Measurements from ENCODE around the gene JCAD.
A peak's percentile ranks its signal among the peaks of the same experiment; 100 is the strongest.
"Not testable (repeated sequence)": the region's sequence is repeated elsewhere in the genome, so short reads cannot be mapped to it uniquely, and the experiment has no call there.

JCAD gene

GRCh38 chr10:30059209-30060107, at the start of gene JCAD:
Gene JCAD (minus strand): TSS chr10:30059586. CDS start chr10:30047812, 11,774 bp downstream.
- TF ChIP-seq, protein P1, sequence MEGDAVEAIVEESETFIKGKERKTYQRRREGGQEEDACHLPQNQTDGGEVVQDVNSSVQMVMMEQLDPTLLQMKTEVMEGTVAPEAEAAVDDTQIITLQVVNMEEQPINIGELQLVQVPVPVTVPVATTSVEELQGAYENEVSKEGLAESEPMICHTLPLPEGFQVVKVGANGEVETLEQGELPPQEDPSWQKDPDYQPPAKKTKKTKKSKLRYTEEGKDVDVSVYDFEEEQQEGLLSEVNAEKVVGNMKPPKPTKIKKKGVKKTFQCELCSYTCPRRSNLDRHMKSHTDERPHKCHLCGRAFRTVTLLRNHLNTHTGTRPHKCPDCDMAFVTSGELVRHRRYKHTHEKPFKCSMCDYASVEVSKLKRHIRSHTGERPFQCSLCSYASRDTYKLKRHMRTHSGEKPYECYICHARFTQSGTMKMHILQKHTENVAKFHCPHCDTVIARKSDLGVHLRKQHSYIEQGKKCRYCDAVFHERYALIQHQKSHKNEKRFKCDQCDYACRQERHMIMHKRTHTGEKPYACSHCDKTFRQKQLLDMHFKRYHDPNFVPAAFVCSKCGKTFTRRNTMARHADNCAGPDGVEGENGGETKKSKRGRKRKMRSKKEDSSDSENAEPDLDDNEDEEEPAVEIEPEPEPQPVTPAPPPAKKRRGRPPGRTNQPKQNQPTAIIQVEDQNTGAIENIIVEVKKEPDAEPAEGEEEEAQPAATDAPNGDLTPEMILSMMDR (IDR thresholded peaks at IDR 0.05; ENCODE audit: borderline replicate concordance, control extremely low read depth, extremely low read depth, insufficient read depth, missing control alignments): no peak
- DNase-seq (ENCODE audit: low spot score): peak; percentile 76
- in situ Hi-C loops (cut with MboI; ENCODE audit: low sequenced_read_pairs, unreplicated experiment): no loop called here

DNA sequence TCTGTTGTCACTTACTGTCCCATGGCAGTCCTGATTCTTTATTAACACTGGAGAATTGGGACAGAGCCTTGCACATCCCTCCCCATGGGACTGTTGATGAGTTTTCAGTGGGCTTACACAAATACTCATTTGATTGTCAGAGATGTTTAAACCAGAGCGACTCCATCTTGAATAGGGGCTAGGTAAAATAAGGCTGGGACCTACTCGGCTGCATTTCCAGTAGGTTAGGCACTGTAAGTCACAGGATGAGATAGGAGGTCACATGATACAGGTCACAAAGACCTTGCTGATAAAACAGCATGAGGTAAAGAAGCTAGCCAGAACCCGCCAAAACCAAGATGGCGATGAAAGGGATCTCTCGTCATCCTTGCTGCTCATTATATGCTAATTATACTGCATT, 47.6 kb upstream of the JCAD start:
- DNase-seq (ENCODE audit: low spot score): no peak
- TF ChIP-seq, protein P1 (IDR thresholded peaks at IDR 0.05; ENCODE audit: borderline replicate concordance, control extremely low read depth, extremely low read depth, insufficient read depth, missing control alignments): no peak
- in situ Hi-C loops (cut with MboI; ENCODE audit: low sequenced_read_pairs, unreplicated experiment): no loop called here

GRCh38 chr10:30103595-30104320, 44.4 kb upstream of the JCAD start:
- in situ Hi-C loops (cut with MboI; ENCODE audit: low sequenced_read_pairs, unreplicated experiment): no loop called here
- TF ChIP-seq, protein P1 (IDR thresholded peaks at IDR 0.05; ENCODE audit: borderline replicate concordance, control extremely low read depth, extremely low read depth, insufficient read depth, missing control alignments): no peak
- DNase-seq (ENCODE audit: low spot score): no peak

DNA sequence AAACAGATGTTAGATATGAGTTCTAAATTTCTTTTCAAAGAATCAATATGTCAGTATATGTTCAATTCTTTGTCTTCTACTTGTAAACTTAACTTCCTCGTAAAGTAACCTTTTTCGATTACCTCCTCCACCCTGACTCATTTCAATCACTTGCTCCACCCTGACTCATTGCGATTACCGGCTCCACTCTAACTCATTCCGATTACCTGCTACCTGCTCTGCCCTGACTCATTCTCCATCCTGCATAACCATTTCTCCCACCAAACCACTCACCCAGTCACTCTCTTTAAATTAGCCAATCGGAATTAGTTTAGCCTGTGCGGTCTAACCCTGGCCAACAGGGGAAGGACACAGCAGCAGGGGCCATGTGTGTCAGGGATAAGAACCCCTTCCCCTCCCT, 40.3 kb upstream of the JCAD start:
- DNase-seq (ENCODE audit: low spot score); in situ Hi-C loops (cut with MboI; ENCODE audit: low sequenced_read_pairs, unreplicated experiment): not testable (repeated sequence)

DNA sequence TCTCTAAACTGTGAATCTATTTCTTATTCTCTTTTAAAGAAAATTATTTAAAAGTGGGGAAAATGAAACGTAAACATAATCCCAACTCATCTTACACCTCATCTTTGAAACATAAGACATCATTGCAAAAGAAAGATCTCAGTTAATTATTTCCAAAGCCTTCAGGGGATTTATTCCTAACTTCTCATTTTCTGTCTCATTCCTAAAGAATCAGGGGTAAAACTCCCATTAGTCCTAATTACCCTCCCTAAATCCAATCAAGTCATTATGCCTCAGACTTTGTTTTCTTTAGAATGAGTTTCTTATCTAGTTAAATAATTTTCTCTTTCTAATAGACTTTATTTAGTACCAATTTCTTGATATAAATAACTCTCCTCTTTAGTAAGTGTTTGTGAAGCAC, 39.7 kb upstream of the JCAD start:
- no peak for DNase-seq (ENCODE audit: low spot score)
- in situ Hi-C loops (cut with MboI; ENCODE audit: low sequenced_read_pairs, unreplicated experiment): no loop called here
- TF ChIP-seq, protein P1 (IDR thresholded peaks at IDR 0.05; ENCODE audit: borderline replicate concordance, control extremely low read depth, extremely low read depth, insufficient read depth, missing control alignments): no peak

DNA sequence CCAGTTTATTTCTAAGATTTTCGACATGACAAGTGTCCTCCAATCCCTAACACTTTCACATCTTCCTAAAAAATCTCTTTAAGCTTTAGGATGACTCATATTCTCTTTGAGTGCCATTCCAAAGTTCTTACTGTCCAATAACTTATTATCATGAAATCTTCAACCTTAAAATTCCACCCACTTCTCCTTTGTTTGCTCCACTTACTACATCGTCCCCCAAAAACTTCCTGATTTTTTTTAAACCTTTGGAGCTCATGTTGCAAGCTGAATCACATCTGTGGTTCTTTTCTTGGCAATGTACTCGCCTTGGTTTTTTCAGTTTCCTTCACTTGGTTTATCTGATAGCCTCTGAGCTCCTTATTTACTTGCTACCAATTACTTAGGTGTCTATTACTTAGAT, 39.2 kb upstream of the JCAD start:
- no peak for DNase-seq (ENCODE audit: low spot score)

More for the DNA sequence above, 39.2 kb upstream of the JCAD start:
- TF ChIP-seq, protein P1 (IDR thresholded peaks at IDR 0.05; ENCODE audit: borderline replicate concordance, control extremely low read depth, extremely low read depth, insufficient read depth, missing control alignments): no peak
- in situ Hi-C loops (cut with MboI; ENCODE audit: low sequenced_read_pairs, unreplicated experiment): no loop called here

Measured in GM13976 (cell line).